ENCODE data around the gene VAT1L.

GRCh38 chr16:78028018-78028417 is 239.7 kb downstream of the VAT1L start:
- TF ChIP-seq, protein P1, sequence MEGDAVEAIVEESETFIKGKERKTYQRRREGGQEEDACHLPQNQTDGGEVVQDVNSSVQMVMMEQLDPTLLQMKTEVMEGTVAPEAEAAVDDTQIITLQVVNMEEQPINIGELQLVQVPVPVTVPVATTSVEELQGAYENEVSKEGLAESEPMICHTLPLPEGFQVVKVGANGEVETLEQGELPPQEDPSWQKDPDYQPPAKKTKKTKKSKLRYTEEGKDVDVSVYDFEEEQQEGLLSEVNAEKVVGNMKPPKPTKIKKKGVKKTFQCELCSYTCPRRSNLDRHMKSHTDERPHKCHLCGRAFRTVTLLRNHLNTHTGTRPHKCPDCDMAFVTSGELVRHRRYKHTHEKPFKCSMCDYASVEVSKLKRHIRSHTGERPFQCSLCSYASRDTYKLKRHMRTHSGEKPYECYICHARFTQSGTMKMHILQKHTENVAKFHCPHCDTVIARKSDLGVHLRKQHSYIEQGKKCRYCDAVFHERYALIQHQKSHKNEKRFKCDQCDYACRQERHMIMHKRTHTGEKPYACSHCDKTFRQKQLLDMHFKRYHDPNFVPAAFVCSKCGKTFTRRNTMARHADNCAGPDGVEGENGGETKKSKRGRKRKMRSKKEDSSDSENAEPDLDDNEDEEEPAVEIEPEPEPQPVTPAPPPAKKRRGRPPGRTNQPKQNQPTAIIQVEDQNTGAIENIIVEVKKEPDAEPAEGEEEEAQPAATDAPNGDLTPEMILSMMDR (IDR thresholded peaks at IDR 0.05 in 8 of 11, conservative IDR thresholded peaks at IDR 0.05 in 3 of 11), result no peak
- TF ChIP-seq POLR2A (IDR thresholded peaks at IDR 0.05) (no peak), POLR2AphosphoS5 (IDR thresholded peaks at IDR 0.05) (no peak)

All from spleen (tissue), 7 donors.